GM12872 (cell line): ENCODE results near the gene GAL.

Experiments used
- TF ChIP-seq, protein P1 (sequence below): IDR thresholded peaks from 3 replicates; pipeline ENCODE4 v1.5.1; 2011; ENCODE audit warnings: low read depth, mild to moderate bottlenecking, low read length, moderate library complexity; ENCODE audit not compliant: insufficient read depth

Gene GAL

DNA sequence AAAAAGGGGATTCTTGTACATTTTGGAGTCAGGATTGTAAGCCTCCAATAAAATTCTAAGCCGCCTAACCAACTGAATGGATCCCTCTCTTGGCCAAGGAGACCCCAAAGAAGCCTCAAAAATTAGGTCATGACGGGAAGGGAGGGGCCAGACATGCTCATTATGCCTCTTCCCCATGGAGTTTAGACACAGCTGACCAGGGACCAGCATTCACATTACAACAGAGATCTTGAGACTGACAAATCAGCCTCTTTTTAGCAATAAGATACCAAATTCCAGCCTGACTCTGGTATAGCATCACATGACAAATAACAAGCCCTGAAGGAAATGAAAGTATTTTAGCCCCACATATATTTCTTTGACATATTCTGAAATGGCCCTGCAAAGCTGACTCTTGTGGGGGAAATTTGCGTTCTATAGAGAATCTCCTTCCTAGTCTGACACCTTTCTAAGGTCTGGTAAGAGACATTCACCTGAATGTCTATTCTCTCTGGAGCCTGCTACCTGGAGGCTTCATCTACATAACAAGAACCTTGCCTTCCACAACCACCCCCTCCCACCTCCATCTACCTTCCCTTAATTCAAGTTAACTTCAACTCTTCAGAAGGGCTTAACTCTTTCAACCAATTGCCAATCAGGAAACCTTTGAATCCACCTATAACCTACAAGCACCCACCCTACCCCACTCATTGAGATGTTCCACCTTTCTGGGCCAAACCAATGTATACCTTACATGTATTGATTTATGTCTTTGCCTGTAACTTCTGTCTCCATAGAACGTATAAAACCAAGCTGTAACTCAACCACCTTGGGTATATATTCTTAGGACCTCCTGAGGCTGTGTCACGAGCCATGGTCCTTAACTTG is 10.3 kb downstream of the GAL start:
- TF ChIP-seq, protein P1, sequence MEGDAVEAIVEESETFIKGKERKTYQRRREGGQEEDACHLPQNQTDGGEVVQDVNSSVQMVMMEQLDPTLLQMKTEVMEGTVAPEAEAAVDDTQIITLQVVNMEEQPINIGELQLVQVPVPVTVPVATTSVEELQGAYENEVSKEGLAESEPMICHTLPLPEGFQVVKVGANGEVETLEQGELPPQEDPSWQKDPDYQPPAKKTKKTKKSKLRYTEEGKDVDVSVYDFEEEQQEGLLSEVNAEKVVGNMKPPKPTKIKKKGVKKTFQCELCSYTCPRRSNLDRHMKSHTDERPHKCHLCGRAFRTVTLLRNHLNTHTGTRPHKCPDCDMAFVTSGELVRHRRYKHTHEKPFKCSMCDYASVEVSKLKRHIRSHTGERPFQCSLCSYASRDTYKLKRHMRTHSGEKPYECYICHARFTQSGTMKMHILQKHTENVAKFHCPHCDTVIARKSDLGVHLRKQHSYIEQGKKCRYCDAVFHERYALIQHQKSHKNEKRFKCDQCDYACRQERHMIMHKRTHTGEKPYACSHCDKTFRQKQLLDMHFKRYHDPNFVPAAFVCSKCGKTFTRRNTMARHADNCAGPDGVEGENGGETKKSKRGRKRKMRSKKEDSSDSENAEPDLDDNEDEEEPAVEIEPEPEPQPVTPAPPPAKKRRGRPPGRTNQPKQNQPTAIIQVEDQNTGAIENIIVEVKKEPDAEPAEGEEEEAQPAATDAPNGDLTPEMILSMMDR = no peak

DNA sequence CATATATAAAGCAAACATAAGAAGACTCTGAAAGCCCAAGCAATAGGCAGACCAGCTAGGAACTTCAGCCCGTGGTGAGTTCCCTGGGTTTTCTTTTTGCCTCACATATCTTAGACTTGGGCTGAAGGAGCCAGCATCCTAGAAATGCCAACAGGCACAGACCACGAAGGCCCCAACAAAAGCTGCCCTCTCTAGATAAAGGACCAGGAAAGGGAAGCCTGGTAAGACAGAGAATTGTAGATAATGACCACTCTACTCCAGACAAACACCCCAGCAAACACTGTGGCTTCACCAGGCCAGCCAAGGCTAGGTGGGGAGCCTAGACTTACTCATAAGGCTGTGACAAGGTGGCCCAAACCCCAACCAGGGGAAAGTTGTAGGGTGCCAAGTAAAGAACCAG is 11.2 kb downstream of the GAL start:
- TF ChIP-seq, protein P1 = no peak

DNA sequence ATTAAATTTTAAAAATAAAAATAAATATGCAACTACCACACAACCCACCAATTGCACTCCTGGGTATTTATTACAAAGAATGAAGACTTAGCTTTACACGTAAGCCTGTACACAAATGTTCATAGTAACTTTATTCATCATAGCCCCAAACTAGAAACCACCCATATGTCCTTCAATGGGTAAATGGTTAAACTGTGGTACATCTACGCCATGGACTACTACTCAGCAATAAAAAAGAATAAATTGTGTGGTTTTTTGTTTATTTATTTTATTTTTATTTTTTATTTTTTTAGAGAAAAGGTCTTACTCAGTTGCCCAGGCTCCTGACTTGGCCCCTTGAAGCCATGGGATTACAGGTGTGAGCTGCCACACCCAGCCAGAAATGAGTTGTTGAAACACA is 14.6 kb downstream of the GAL start:
- TF ChIP-seq, protein P1 = no peak

DNA sequence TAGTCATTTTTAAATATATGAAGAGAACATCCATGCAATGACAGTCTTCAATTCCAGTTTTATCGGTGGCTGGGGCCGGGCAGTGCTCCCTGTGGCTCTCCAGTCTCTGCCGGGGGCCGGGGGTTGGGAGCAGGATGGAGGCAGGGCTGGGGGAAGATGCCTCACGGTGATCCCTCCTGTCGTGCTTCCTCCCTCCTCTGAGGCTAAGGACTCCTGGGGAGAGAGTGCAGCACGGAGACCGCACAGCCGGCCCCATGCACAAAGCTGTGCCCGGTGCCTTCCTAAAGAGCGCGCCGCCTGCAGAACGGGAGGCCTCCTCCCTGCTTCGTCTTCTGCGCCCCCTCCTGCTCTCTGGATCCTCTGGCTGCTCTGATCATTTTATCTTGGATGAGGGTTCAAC is 20.5 kb downstream of the GAL start:
- TF ChIP-seq, protein P1 = no peak

DNA sequence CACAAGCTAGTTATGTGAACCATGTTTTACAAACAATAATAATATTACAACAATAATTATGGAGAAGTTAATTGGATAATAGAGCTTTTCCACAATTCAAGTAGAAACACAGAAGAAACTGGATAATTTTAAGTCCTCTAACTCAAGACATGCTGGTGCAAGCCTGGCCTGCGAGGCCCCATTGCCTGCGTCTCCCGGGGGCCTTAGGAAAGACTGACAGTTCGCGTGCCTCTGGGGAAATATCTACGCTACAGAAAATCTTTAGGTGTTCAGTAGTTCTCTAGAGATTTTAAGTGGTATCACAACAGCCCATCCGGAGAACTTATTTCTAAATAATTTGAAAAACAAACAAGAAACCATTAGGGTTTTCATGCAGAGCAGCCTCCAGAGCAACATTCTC is 23.2 kb downstream of the GAL start:
- TF ChIP-seq, protein P1 = no peak

DNA sequence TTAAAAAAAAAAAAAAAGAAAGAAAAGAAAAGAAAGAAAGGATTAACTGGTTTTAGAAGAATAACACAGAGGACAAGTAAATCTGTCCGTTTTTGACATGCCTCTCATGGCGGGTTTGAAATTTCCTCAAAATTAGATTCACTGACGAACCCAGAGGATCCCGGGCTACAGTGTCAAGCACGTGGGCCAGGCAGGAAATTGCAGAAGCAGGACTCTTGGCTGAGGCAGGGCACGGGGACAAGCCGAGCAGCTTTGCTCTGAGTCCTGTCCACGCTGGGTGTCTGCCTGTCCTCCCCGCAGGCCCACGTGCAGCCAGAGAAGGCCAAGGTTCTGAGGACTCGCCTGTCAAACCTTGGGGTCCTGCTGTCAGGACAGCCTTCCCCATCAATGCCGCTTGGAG is 24.7 kb downstream of the GAL start:
- TF ChIP-seq, protein P1 = no peak

DNA sequence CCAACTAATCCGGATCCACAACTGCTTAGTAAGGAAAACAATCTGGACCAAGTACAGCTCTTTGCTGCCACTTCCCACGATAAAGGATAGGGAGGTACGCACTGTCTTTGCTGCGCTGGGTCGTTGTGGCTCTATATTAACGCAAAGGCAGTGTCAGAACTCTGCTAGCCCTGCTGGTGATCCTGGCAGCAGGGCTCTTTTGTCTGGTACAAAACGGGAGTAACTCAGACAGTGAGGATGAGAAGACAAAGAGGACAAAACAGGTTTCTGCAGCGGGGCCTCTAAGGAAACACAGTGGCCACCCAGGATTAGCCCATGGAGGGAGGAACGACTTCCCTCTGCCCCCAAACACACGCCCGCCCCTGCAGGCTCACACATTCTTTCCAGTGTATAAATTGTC is 26.1 kb downstream of the GAL start:
- TF ChIP-seq, protein P1 = no peak
